Activated T-cell treated with anti-CD3 and anti-CD28 coated beads, Interleukin-2, amount 50 U/mL, for 72 hours (primary cell): ENCODE data around the gene GNLY. TPM values are rescaled to one million over a fixed set of nuclear protein-coding genes. Genes with fewer than 3 reads are reported as not detected.

Experiments used
- ATAC-seq, 2 donors: fragments of 150-1000 bp; cut with Tn5 transposase; replicated peaks in 1 of 2; 2 replicates each; pipeline ENCODE4 v1.10.0; 2021; ENCODE audit warnings: moderate library complexity in 2 of 2, mild to moderate bottlenecking in 1 of 2
- DNase-seq, 2 donors: peaks; one replicate each; pipeline ENCODE4 v3.0.0; 2021 to 2022; ENCODE audit warnings: mixed read lengths in 1 of 2
- H3K27ac Mint-ChIP-seq: one replicate; pipeline ENCODE4 v1.8.0; 2022; ENCODE audit warnings: mild to moderate bottlenecking, moderate library complexity, mixed read lengths
- H3K27me3 Mint-ChIP-seq: one replicate; pipeline ENCODE4 v1.8.0; 2022; ENCODE audit warnings: low read depth, mixed read lengths
- H3K36me3 Mint-ChIP-seq, 2 donors: one replicate each; pipeline ENCODE4 v1.8.0; 2022; ENCODE audit warnings: mixed read lengths in 2 of 2, mild to moderate bottlenecking in 1 of 2; ENCODE audit not compliant: insufficient read depth in 2 of 2
- H3K4me1 Mint-ChIP-seq: one replicate; pipeline ENCODE4 v1.8.0; 2022; ENCODE audit warnings: low read depth, mixed read lengths
- H3K4me3 Mint-ChIP-seq, 2 donors: one replicate each; pipeline ENCODE4 v1.8.0; 2022; ENCODE audit warnings: mild to moderate bottlenecking in 2 of 2, mixed read lengths in 2 of 2, moderate library complexity in 2 of 2
- H3K9me3 Mint-ChIP-seq, 2 donors: one replicate each; pipeline ENCODE4 v1.8.0; 2022; ENCODE audit warnings: mixed read lengths in 2 of 2
- total RNA-seq, 2 donors: library from RNA; stranded (reverse); gene quantifications; one replicate each; pipeline ENCODE4 v1.2.3, GENCODE V29; 2022

GNLY gene
- total RNA-seq, 2 donors from 2014 or later = 23.8 to 143 TPM

DNA sequence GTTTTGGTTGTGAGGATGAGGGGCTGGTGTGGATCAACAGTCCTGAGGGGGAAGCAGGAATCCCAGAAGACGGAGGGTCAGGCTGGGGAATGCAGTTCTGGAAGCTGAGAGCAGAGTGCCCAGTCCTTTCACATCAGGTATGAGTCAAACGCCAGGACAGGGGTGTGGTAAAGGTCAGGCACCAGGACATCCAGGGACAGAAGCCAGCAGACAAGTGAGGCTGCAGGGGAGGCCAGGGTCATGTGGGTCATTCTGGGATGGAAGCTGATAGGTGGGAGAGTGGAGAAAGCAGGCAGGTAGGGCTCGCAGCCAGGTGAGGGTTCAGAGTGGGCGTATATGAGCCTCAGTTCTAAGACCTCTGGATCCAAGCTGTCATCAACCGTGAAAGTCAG is 12.8 kb upstream of the GNLY start:
- peak overlapping the region; percentile 50 to 68 for H3K4me3 Mint-ChIP-seq
- no peak for DNase-seq
- H3K36me3 Mint-ChIP-seq = no peaks in the 10 kb centered on the region
- H3K9me3 Mint-ChIP-seq = no peaks in the 10 kb centered on the region
- peak overlapping the region; percentile 84 for H3K27ac Mint-ChIP-seq
- peak in 1 of 2 donors; percentile 18 for ATAC-seq
- peaks cover 13% of the 10 kb centered on the region for H3K27me3 Mint-ChIP-seq
- peaks cover 15% of the 10 kb centered on the region for H3K4me1 Mint-ChIP-seq

DNA sequence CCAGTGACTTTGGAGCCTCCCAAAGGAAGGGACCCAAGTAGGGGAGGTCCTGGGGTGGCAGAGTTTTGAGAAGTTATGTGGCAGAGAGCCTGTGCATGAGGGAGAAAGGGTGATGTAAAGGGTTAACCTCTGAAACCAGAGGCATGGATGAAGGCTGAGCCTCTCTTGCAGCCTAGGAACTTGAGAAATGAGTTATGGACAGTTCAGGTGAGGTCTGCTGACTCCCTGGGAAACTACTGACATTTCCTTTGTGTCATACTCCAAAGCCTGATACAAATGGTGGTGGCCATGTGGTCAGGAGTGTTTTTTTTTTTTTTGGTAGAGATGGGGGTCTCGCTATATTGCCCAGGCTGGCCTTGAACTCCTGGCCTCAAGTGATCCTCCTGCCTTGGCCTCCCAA is 12.4 kb upstream of the GNLY start:
- peak overlapping the region in 1 of 2 donors; percentile 68 for H3K4me3 Mint-ChIP-seq
- no peaks in the 10 kb centered on the region for H3K36me3 Mint-ChIP-seq
- H3K27ac Mint-ChIP-seq = no peak overlapping the region
- peaks cover 13% of the 10 kb centered on the region for H3K27me3 Mint-ChIP-seq
- no peaks in the 10 kb centered on the region for H3K9me3 Mint-ChIP-seq
- DNase-seq (no peak), ATAC-seq (peak in 1 of 2 donors; percentile 10)
- peaks cover 15% of the 10 kb centered on the region for H3K4me1 Mint-ChIP-seq

DNA sequence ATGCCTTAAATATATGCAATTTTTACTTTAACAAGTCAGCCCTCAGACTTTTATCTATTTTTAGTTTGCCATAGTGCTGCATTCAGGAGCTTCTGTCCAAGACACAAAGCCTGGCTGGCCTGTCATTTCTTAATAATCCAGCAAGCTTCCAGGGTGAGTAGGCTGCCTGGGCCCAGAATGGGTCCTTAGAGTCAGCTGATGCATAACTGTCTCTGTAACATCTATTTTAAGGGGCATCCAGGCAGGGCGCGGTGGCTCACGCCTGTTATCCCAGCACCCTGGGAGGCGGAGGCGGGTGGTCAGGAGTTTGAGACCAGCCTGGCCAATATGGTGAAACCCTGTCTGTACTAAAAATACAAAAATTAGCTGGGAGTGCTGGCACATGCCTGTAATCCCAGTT is 11.8 kb upstream of the GNLY start:
- Mint-ChIP-seq H3K4me1 (peaks cover 15% of the 10 kb centered on the region), H3K27ac (no peak overlapping the region), H3K36me3 (no peaks in the 10 kb centered on the region), H3K4me3 (no peak overlapping the region), H3K9me3 (no peaks in the 10 kb centered on the region), H3K27me3 (peaks cover 13% of the 10 kb centered on the region)
- DNase-seq (no peak), ATAC-seq (no peak)

DNA sequence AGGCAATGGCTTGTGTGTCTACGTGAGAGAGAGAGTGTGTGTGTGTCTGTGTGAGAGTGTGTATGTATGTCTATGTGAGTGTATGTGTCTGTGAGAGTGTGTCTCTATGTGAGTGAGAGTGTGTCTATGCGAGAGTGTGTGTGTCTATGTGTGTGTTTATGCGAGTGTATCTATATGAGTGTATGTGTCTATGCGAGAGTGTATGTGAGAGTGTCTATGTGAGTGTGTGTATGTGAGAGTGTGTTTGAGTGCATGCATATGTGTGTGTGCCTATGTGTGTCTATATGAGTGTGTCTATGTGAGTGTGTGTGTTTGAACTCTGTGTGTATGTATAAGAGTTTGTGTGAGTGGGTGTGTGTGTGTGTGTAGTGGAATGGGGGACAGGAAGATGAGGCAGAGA is 9.8 kb upstream of the GNLY start:
- no peak for DNase-seq
- no peaks in the 10 kb centered on the region for H3K36me3 Mint-ChIP-seq
- H3K4me1 Mint-ChIP-seq = peaks cover 15% of the 10 kb centered on the region
- no peak for ATAC-seq
- peaks cover 5% of the 10 kb centered on the region for H3K27me3 Mint-ChIP-seq
- H3K27ac Mint-ChIP-seq = no peak overlapping the region
- no peaks in the 10 kb centered on the region for H3K9me3 Mint-ChIP-seq
- H3K4me3 Mint-ChIP-seq = no peak overlapping the region

DNA sequence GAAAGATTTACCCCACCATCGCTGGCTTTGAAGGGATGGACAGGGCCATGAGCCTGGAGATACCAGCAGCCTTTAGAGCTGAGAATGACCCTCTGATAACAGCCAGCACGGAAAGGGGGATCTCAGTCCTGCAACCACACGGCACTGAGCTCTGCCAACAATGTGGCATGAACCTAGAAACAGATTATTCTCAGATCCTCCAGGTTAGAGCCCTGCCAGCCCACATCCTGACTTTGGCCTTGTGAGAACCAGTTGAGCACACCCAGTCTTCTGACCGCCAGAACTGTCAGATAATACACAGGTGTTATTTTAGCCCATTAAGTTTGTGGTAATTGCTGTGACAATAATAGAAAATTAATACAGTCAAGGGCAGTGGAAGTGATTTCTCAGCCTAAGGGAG is 9.4 kb upstream of the GNLY start:
- peaks cover 15% of the 10 kb centered on the region for H3K4me1 Mint-ChIP-seq
- no peak for DNase-seq

DNA sequence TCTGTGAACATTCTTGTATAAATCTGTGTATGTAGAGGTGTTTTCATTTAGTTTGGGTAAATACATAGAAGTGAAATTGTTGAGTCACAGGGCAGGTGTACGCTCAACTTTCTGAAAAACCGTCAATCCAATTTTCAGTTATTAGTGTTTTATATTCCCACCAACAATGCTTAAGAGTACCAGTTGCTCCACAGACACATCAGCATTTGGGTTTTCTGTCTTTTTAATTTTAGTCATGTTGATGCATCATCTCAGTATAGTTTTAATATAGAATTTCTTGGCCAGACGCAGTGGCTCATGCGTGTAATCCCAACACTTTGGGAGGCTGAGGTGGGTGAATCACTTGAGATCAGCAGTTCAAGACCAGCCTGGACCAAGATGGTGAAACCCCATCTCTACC is 3.2 kb upstream of the GNLY start:
- DNase-seq = no peak
- Mint-ChIP-seq H3K27me3 (no peaks in the 10 kb centered on the region), H3K9me3 (no peaks in the 10 kb centered on the region), H3K4me1 (peaks cover 7% of the 10 kb centered on the region), H3K27ac (no peak overlapping the region), H3K4me3 (no peak overlapping the region), H3K36me3 (no peaks in the 10 kb centered on the region)
- peak in 1 of 2 donors; percentile 64 for ATAC-seq

More for the DNA sequence above, 9.4 kb upstream of the GNLY start:
- H3K36me3 Mint-ChIP-seq = no peaks in the 10 kb centered on the region
- no peak overlapping the region for H3K4me3 Mint-ChIP-seq
- no peak overlapping the region for H3K27ac Mint-ChIP-seq
- H3K27me3 Mint-ChIP-seq = peaks cover 5% of the 10 kb centered on the region
- ATAC-seq = no peak
- no peaks in the 10 kb centered on the region for H3K9me3 Mint-ChIP-seq

DNA sequence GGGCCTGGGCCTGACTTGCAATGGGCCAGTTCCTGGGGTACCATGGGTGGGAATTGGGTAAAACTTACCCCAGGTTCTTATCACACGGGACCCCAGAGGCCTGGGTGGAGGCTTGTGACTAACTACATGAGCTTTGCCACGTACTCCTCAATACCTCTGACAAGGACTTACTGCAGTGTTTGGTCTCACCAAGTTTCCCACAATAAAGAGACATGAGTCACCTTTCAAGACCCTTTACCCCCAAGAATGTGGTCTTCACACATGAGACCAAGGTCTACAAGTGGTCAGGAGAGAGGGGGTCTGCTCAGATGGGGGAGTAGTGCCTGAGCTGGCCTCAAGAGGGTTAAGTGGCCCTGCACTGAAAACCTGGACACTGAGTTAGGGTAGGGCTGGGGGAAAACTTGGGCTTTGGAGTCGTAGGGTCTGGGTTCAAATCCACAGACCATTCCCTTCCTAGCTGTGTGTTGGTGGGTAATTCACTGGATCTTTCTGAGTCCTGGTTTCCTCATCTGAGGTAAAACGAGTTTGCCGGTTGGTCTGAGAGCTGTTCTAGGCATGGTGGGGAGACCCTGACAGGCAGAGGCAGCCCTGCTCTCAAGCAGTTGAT is 2.0 kb upstream of the GNLY start:
- Mint-ChIP-seq H3K36me3 (no peaks in the 10 kb centered on the region), H3K4me1 (peaks cover 7% of the 10 kb centered on the region), H3K27ac (no peak overlapping the region), H3K9me3 (no peaks in the 10 kb centered on the region), H3K4me3 (no peak overlapping the region), H3K27me3 (no peaks in the 10 kb centered on the region)
- DNase-seq (no peak), ATAC-seq (peak in 1 of 2 donors; percentile 37)

DNA sequence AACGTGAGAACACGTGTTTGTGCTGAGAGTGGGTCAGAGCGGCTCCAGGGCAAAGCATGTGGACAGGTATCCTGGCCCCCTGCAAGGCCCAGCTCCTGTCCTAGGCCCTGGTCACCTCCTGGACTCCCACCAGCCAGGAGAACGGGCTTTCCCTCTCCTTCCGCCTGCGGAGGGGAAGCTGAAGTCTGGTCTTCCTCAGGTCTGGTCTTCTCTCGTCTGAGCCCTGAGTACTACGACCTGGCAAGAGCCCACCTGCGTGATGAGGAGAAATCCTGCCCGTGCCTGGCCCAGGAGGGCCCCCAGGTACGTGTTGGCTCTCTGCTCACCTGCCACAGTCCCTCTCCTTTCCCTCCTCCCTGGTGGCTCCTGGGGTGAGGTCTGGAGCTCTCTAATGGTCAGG is 963 bp downstream of the GNLY start:
- no peaks in the 10 kb centered on the region for H3K27me3 Mint-ChIP-seq
- no peak for DNase-seq
- H3K9me3 Mint-ChIP-seq = no peaks in the 10 kb centered on the region
- H3K27ac Mint-ChIP-seq = no peak overlapping the region
- H3K4me1 Mint-ChIP-seq = peaks cover 7% of the 10 kb centered on the region
- ATAC-seq = no peak
- peak overlapping the region in 1 of 2 donors; percentile 35 for H3K4me3 Mint-ChIP-seq
- no peaks in the 10 kb centered on the region for H3K36me3 Mint-ChIP-seq

DNA sequence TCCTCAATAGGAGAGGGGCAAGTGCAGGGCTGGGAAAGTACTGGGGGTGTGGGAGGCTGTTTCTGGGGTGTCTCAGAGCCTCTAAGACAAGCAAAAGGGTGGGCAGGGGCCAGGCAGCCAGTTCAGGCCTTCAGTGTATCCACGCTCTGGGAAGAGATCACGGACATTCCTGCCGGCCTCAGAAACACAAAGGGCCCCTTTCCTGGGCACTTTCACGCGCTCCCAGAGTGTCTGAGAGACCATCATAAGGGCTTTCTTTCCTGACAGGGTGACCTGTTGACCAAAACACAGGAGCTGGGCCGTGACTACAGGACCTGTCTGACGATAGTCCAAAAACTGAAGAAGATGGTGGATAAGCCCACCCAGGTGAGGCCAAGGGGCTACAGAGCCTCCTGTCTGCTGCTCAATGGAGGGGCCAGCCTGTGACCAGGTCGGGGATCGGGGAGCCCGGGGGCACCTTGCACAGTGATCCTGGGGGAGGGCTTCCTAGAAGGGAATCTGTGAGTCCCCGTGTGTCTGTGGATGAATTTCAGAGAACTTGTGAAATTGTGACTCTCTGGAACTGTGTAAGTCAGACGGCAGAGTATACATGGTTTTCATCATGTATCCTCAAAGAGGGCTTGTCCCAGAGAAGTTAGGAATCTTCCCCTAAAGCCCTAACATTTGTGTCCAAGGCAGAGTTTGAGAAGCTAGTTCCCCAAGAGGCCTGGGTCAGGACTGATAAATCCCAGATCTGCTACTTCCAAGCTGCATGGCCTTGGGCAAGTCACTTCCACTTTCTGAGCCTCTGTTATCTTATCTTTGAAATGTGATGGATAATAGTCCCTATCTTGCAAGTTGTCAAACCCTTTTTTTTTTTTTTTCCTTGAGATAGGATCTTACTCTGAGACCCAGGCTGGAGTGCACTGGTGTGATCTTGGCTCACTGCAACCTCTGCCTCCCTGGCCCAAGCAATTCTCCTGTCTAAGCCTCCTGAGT is 1.8 kb downstream of the GNLY start:
- Mint-ChIP-seq H3K4me1 (peaks cover 2% of the 10 kb centered on the region), H3K27me3 (no peaks in the 10 kb centered on the region), H3K4me3 (peak overlapping the region in 1 of 2 donors; percentile 35), H3K36me3 (no peaks in the 10 kb centered on the region), H3K9me3 (no peaks in the 10 kb centered on the region), H3K27ac (no peak overlapping the region)
- no peak for DNase-seq
- ATAC-seq = no peak

DNA sequence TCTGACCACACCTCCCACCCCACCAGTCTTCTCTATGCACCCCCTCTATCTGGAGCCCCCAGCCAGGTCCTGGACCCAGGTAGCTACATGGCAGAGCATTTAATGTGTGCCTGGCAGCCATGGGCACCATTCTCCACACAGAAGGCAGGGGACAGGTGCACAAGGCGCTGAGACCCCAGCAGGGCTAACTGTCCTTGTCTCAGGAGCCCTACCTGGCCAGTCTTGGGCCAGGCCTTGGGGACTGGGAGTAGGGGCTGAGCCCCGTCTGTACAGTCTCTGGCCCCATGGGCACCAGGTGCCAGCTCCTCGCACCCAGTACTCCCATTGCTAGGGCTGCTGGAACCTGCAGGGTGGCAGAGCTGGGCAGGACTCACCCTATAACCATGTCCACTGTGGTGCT is 2.9 kb downstream of the GNLY start:
- H3K4me1 Mint-ChIP-seq = peaks cover 6% of the 10 kb centered on the region
- ATAC-seq = no peak
- H3K27ac Mint-ChIP-seq = no peak overlapping the region
- no peaks in the 10 kb centered on the region for H3K9me3 Mint-ChIP-seq
- DNase-seq = no peak
- H3K4me3 Mint-ChIP-seq = peak overlapping the region in 1 of 2 donors; percentile 5
- no peaks in the 10 kb centered on the region for H3K27me3 Mint-ChIP-seq
- H3K36me3 Mint-ChIP-seq = no peaks in the 10 kb centered on the region

DNA sequence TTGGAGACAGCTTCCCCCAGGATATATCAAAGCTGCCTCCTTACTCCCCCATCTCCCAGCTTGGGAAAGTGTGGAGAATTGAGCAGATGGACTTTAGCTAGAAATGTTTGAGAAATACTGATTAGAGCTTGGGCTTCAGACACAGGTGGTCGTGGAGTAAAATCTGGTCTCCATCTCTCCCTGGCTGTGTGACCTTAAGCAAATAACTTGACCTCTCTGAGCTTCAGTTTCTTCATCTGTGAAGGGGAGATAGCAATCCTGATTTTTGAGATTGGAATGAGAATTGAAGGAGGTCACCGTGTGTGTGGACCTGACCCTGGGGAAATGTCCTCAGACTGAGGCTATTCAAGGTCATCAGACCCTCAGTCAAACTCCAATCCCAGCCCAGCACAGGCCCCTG is 3.6 kb downstream of the GNLY start:
- Mint-ChIP-seq H3K9me3 (no peaks in the 10 kb centered on the region), H3K36me3 (no peaks in the 10 kb centered on the region), H3K4me1 (peaks cover 12% of the 10 kb centered on the region), H3K27me3 (no peaks in the 10 kb centered on the region), H3K27ac (no peak overlapping the region), H3K4me3 (no peak overlapping the region)
- no peak for DNase-seq
- ATAC-seq = no peak

DNA sequence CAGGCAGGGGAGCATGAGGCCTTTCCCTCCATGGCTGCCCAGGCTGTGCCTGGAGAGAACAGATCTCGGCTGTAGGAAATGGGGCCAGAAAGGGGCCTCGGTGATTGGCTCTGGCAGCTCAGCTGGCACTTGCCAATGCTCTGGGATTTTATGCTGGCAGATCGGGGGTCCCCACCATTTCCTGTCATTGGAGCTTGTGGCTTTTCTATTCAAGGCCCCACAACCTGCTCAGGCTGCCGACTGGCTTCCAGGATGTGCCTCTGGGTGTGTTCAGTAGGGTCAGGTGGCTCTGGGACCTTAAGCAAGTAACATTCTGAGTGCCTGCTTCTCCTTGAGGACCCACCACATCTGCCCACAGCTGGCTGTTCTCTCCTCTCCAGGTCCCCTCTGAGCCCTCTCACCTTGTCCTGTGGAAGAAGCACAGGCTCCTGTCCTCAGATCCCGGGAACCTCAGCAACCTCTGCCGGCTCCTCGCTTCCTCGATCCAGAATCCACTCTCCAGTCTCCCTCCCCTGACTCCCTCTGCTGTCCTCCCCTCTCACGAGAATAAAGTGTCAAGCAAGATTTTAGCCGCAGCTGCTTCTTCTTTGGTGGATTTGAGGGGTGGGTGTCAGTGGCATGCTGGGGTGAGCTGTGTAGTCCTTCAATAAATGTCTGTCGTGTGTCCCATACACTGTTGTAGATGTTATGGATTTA is 4.2 kb downstream of the GNLY start:
- Mint-ChIP-seq H3K4me1 (peaks cover 18% of the 10 kb centered on the region), H3K36me3 (no peaks in the 10 kb centered on the region), H3K9me3 (no peaks in the 10 kb centered on the region), H3K27me3 (no peaks in the 10 kb centered on the region), H3K27ac (no peak overlapping the region), H3K4me3 (no peak overlapping the region)
- DNase-seq (no peak), ATAC-seq (no peak)

DNA sequence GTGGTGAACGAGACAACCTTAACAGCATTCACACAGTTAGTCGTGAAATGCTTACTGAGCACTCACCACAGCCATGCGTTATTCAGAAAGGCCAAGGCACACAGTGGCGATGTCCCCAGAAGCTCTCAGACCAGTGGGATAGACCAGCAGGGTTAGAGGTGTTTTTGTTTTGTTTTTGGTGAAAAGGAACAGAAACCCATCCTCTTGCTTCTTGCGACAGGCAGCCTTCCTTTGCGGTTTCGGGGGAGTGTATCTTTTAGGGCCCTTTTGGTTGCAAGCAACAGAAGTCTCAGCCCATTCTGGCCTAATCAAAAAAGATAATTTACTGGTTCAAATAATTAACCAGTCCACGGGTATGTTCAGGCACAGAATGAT is 4.7 kb downstream of the GNLY start:
- Mint-ChIP-seq H3K36me3 (no peaks in the 10 kb centered on the region), H3K27me3 (no peaks in the 10 kb centered on the region), H3K4me3 (no peak overlapping the region), H3K27ac (no peak overlapping the region), H3K9me3 (no peaks in the 10 kb centered on the region), H3K4me1 (peaks cover 21% of the 10 kb centered on the region)
- DNase-seq = no peak
- ATAC-seq = no peak
